ENCODE measurements around the gene GLT6D1. TPM values are rescaled to one million over a fixed set of nuclear protein-coding genes. Genes with fewer than 3 reads are reported as not detected.

GLT6D1 gene
- not detected in 3 replicates for total RNA-seq
- long read RNA-seq = 0 reads

GRCh38 chr9:135639196-135639595, at the start of gene GLT6D1:
Gene GLT6D1, minus strand, starts transcription at chr9:135639540. Its CDS starts 353 bp downstream, at chr9:135639187.
- Mint-ChIP-seq H3K27ac (ENCODE audit: unreplicated experiment) (no peak within 1 kb of the TSS), H3K4me1 (ENCODE audit: low read depth) (peaks cover 6% of the 10 kb centered on the region), H3K36me3 (ENCODE audit: low read depth) (peaks cover 3% of the 10 kb centered on the region), H3K4me3 (ENCODE audit: unreplicated experiment) (no peak within 1 kb of the TSS), H3K27me3 (ENCODE audit: low read depth) (peaks cover 27% of the 10 kb centered on the region), H3K9me3 (ENCODE audit: low read depth) (peaks cover 26% of the 10 kb centered on the region)
- TF ChIP-seq, protein P1, sequence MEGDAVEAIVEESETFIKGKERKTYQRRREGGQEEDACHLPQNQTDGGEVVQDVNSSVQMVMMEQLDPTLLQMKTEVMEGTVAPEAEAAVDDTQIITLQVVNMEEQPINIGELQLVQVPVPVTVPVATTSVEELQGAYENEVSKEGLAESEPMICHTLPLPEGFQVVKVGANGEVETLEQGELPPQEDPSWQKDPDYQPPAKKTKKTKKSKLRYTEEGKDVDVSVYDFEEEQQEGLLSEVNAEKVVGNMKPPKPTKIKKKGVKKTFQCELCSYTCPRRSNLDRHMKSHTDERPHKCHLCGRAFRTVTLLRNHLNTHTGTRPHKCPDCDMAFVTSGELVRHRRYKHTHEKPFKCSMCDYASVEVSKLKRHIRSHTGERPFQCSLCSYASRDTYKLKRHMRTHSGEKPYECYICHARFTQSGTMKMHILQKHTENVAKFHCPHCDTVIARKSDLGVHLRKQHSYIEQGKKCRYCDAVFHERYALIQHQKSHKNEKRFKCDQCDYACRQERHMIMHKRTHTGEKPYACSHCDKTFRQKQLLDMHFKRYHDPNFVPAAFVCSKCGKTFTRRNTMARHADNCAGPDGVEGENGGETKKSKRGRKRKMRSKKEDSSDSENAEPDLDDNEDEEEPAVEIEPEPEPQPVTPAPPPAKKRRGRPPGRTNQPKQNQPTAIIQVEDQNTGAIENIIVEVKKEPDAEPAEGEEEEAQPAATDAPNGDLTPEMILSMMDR (IDR thresholded peaks at IDR 0.05) = no peak
- no peak for DNase-seq (ENCODE audit: low spot score)

DNA sequence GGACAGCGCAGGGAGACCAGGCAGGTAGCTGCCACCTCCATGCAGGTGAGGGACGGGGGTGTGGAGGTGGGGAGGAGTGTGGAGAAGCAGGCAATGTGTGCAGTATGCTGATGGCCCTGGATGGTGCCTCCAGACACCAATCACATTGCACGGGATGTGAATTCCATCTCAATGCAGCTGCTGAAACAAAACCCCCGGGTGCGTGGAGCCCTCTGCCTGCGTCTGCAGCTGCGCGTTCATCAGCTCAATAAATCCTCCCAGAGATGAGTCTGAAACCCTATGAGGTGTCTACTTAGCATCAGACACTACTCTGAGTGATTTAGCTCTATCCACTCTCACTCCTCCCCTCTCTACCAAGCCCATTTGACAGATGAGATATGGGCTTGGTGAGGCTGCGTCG, 49.7 kb upstream of the GLT6D1 start:
- H3K4me1 Mint-ChIP-seq (ENCODE audit: low read depth) = no peaks in the 10 kb centered on the region
- H3K27ac Mint-ChIP-seq (ENCODE audit: unreplicated experiment) = no peak overlapping the region
- TF ChIP-seq, protein P1 (IDR thresholded peaks at IDR 0.05) = no peak
- H3K4me3 Mint-ChIP-seq (ENCODE audit: unreplicated experiment) = no peak overlapping the region
- H3K36me3 Mint-ChIP-seq (ENCODE audit: low read depth) = no peaks in the 10 kb centered on the region
- no peak for DNase-seq (ENCODE audit: low spot score)
- no peaks in the 10 kb centered on the region for H3K9me3 Mint-ChIP-seq (ENCODE audit: low read depth)
- H3K27me3 Mint-ChIP-seq (ENCODE audit: low read depth) = peaks cover 33% of the 10 kb centered on the region

- Mint-ChIP-seq H3K4me3 (ENCODE audit: unreplicated experiment) (no peak overlapping the region), H3K36me3 (ENCODE audit: low read depth) (no peaks in the 10 kb centered on the region), H3K27me3 (ENCODE audit: low read depth) (peaks cover 31% of the 10 kb centered on the region), H3K9me3 (ENCODE audit: low read depth) (no peaks in the 10 kb centered on the region), H3K27ac (ENCODE audit: unreplicated experiment) (no peak overlapping the region), H3K4me1 (ENCODE audit: low read depth) (no peaks in the 10 kb centered on the region)
- no peak for DNase-seq (ENCODE audit: low spot score)
- TF ChIP-seq, protein P1 (IDR thresholded peaks at IDR 0.05) = no peak
These were observed 47.9 kb upstream of the GLT6D1 start for GRCh38 chr9:135687216-135687615.

DNA sequence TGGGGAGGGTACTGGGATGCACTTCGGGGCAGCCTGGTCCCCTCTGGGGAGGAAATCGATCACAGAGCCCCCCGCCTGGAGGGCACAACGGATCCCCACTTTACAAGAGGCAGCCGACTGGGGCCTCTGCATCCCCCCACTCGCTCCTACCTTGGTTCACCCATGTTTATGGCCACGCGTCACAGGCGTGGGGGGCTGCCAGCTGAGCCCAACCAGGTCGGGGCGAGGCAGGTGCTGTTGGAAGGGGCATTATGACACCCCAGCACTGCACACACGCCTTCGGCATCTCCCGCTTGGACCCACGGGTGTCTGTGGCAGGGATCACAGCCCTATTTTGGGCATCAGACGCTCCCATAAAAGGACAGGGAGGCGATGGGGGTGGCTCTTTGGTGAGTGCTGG, 45.4 kb upstream of the GLT6D1 start:
- Mint-ChIP-seq H3K27ac (ENCODE audit: unreplicated experiment) (no peak overlapping the region), H3K27me3 (ENCODE audit: low read depth) (peaks cover 29% of the 10 kb centered on the region), H3K9me3 (ENCODE audit: low read depth) (no peaks in the 10 kb centered on the region), H3K4me3 (ENCODE audit: unreplicated experiment) (no peak overlapping the region), H3K4me1 (ENCODE audit: low read depth) (no peaks in the 10 kb centered on the region), H3K36me3 (ENCODE audit: low read depth) (no peaks in the 10 kb centered on the region)
- TF ChIP-seq, protein P1 (IDR thresholded peaks at IDR 0.05) = no peak
- DNase-seq (ENCODE audit: low spot score) = no peak

DNA sequence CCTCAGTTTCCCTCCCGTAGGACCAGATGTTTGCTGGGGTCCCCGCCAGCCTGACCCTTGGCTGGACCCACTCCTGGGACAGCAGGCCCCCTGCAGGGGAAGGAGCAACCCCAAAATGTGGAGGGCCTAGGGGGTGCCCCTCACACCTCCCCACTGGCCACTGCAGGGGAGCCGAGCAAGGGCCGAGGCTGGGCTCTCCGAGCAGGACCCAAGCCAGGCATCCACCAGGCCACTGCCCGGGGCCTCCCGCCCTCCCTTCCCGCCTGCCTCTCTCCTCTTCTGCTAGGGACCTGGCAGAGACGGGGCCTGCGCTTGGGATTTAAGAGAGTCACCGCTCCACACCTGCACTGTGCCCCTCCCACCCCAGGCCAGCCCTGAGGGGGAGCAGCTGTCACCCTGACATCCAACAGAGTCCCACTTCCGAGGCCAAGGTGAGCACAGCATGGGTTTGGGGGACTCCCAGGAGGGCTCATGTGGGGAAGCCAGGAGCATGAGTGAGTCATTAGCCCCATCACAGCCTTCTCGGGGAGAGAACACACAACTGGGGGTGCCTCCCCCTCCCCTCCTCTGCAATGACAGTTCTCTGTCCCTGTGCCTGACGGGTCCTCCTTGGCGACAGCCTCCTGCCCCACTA, 44.2 kb upstream of the GLT6D1 start:
- TF ChIP-seq, protein P1 (IDR thresholded peaks at IDR 0.05) = no peak
- no peak overlapping the region for H3K27ac Mint-ChIP-seq (ENCODE audit: unreplicated experiment)
- H3K4me1 Mint-ChIP-seq (ENCODE audit: low read depth) = no peaks in the 10 kb centered on the region
- H3K36me3 Mint-ChIP-seq (ENCODE audit: low read depth) = no peaks in the 10 kb centered on the region
- H3K4me3 Mint-ChIP-seq (ENCODE audit: unreplicated experiment) = no peak overlapping the region
- peaks cover 25% of the 10 kb centered on the region for H3K27me3 Mint-ChIP-seq (ENCODE audit: low read depth)
- H3K9me3 Mint-ChIP-seq (ENCODE audit: low read depth) = no peaks in the 10 kb centered on the region
- DNase-seq (ENCODE audit: low spot score) = no peak

All from chondrocyte (in vitro differentiated cells).